GM18526 (cell line): Measurements from ENCODE around the gene FST.

Experiments
- POLR2A ChIP-seq: IDR thresholded peaks from 3 replicates; pipeline ENCODE4 v1.6.1; 2011; ENCODE audit not compliant: insufficient read length; ENCODE audit errors: extremely low read depth

FST gene

DNA sequence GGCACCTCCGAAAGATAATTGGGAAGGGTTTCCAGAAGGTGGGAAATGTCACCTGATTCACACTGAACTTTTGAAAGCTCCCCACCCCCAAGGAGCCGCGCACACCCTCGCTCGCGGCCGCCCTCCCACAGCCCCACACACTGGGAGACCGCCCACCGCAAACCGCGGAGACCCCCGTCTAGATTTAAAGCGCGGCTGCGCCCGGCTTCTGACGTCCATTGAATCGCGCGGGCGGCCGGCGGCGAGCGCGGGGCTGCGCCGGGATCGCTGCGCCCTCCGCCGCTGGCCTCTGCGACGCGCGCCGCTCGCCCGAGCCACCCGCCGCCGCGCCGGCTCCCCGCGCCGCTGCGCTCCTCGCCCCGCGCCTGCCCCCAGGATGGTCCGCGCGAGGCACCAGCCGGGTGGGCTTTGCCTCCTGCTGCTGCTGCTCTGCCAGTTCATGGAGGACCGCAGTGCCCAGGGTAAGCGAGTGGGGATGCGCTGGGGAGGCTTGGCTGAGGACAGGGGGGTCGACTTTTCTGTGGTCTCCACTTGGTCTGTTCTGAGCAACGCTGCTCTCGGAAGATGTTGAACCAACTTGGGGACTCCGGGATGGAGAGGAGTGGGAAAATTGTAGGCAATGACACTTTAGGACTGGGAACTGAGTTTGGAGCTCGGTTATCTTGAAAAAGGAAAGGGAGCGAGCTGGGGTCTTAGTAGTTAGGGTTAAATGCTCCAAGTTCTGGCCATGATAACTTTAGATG lies at the start of gene FST:
Gene FST, plus strand, starts transcription at position 214 of the 743 bp plus-strand sequence. Its CDS starts 163 bp downstream, at position 377.
- no peak for TF ChIP-seq POLR2A

GRCh38 chr5:53431665-53432064 lies 48.8 kb upstream of the FST start:
- no peak for TF ChIP-seq POLR2A

- TF ChIP-seq POLR2A: no peak
These were observed 47.4 kb upstream of the FST start for GRCh38 chr5:53433026-53433425.

- no peak for TF ChIP-seq POLR2A
These were observed 45.9 kb upstream of the FST start for GRCh38 chr5:53434541-53434940.

- TF ChIP-seq POLR2A: no peak
These were observed 43.8 kb upstream of the FST start for GRCh38 chr5:53436480-53437191.

DNA sequence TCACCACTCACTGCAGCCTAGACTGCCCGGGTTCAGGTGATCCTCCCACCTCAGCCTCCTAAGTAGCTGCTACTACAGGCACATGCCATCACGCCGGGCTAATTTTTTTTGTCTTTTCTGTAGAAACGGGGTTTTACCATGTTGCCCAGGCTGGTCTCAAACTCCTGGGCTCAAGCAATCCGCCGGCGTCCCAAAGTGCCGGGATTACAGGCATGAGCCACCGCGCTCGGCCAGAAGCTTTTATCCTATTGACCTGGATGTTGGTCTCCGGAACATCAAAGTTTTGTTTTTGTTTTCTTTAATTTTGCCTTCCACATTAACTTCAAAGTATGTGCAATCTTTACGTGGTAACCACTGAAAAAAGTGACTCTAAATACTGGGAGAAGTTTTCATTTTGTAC lies 42.4 kb upstream of the FST start:
- no peak for TF ChIP-seq POLR2A

GRCh38 chr5:53438486-53439472 lies 41.6 kb upstream of the FST start:
- no peak for TF ChIP-seq POLR2A

- TF ChIP-seq POLR2A: no peak
These were observed 37.5 kb upstream of the FST start for GRCh38 chr5:53442961-53443360.

GRCh38 chr5:53445569-53445968 lies 34.9 kb upstream of the FST start:
- TF ChIP-seq POLR2A: no peak

DNA sequence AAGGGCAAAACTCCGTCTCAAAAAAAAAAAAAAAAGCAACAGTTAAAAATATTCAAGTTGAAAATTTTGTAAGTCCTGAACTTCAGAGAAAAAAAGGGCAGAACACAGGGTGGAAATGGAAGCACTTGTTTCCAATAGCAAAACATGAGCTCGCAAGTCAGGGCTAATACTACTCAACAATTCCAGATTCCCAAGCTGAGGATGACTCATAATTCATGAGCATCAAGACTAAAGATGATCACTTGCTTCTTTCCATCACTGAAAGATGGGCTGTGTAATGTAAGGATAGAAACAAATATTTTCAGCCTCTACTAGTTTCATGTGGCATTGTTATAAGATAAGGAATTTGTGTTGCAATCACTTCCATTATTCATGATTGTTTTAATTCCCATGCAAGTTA lies 33.5 kb upstream of the FST start:
- TF ChIP-seq POLR2A: no peak

- TF ChIP-seq POLR2A: no peak
These were observed 31.6 kb upstream of the FST start for GRCh38 chr5:53448851-53449250.

GRCh38 chr5:53453898-53454718 lies 26.3 kb upstream of the FST start:
- TF ChIP-seq POLR2A: no peak

GRCh38 chr5:53454719-53455000 lies 25.8 kb upstream of the FST start:
- no peak for TF ChIP-seq POLR2A

GRCh38 chr5:53456366-53456765 lies 24.1 kb upstream of the FST start:
- TF ChIP-seq POLR2A: no peak

- TF ChIP-seq POLR2A: no peak
These were observed 16.4 kb upstream of the FST start for GRCh38 chr5:53463909-53464621.

DNA sequence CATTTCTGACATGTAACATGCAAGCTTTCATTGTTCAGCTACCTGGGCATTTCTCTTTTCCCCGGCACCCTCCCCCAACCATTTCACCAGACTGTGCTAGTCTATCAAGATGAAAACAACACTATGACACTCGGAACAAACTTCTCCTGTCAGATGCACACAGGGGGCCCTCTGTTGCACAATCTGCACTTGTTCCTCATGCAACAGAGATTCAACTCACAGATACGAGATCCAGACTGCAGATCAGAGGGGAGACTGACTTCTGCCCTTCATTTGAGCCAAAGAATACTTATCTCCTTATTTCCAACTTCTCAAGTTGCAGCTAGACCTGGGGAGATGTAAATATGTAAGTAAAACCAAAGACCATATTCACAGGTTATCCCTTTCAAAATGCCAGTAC lies 15.7 kb upstream of the FST start:
- no peak for TF ChIP-seq POLR2A
